Testis (tissue), 5 donors: ENCODE measurements around the gene PINK1. TPM values are rescaled to one million over a fixed set of nuclear protein-coding genes. Genes with fewer than 3 reads are reported as not detected.

ENCODE experiments used
- DNase-seq: peaks from one replicate; pipeline ENCODE4 v3.0.0-alpha.2; 2019
- H3K27ac ChIP-seq, 2 donors: fragments of 200-600 bp; sonication (generic); one replicate each; pipeline ENCODE4 v1.5.1; 2019
- H3K27me3 ChIP-seq: fragments of 200-600 bp; sonication (generic); one replicate; pipeline ENCODE4 v1.5.1; 2019
- H3K36me3 ChIP-seq: fragments of 200-600 bp; sonication (generic); one replicate; pipeline ENCODE4 v1.5.1; 2017; ENCODE audit warnings: low read depth; ENCODE audit errors: missing control alignments
- H3K4me1 ChIP-seq: fragments of 200-600 bp; sonication (generic); one replicate; pipeline ENCODE4 v1.5.1; 2019
- H3K4me3 ChIP-seq, 2 donors: fragments of 200-600 bp; sonication (generic); one replicate each; pipeline ENCODE4 v1.5.1; 2017 to 2019
- H3K9me3 ChIP-seq: fragments of 200-600 bp; sonication (generic); one replicate; pipeline ENCODE4 v1.5.1; 2017
- CTCF ChIP-seq, 3 experiments: fragments of 450-650 bp in 2 of 3; fragments of 200-600 bp in 1 of 3; sonication (generic) in 1 of 3; IDR thresholded peaks; one replicate each; pipeline ENCODE4 v1.5.1; 2016 to 2019; ENCODE audit warnings: antibody characterized with exemption in 3 of 3, mild to moderate bottlenecking in 2 of 3, moderate library complexity in 1 of 3
- POLR2A ChIP-seq: fragments of 450-650 bp; IDR thresholded peaks from one replicate; pipeline ENCODE4 v1.6.1; 2017; ENCODE audit warnings: antibody characterized with exemption, mild to moderate bottlenecking, moderate library complexity
- WGBS, 2 donors: methylation state at CpG; one replicate each; pipeline ENCODE4 v1.1.5; 2018; 5-methylcytosine and 5-hydroxymethylcytosine counted together
- intact Hi-C: fragments of 100-400 bp; cut with DNase I; formaldehyde crosslinking; loops from one replicate; pipeline ENCODE4 v1.15.1; 2023; ENCODE audit warnings: low total_unique reads
- long read RNA-seq, 2 donors: transcript quantifications; one replicate each; lab custom pipeline, GENCODE V29; 2026
- polyA plus RNA-seq: library from polyadenylated mRNA; stranded (reverse); fragments of 350-450 nt; fragmentation: Illumina TruSeq; extraction: RNeasy Lipid Tissue Mini Kit (QIAGEN cat#74804); gene quantifications from one replicate; pipeline ENCODE4 v1.2.3, GENCODE V29; 2014; ENCODE audit warnings: low read depth, low replicate concordance; ENCODE audit not compliant: insufficient read depth
- total RNA-seq, 2 donors: library from RNA; depleted of rRNA; stranded (reverse); fragments of >200 nt; gene quantifications; one replicate each; pipeline ENCODE4 v1.2.3, GENCODE V29; 2016

PINK1 gene
- total RNA-seq = 100 to 1,000 TPM; 157 to 168 TPM
- 340 TPM for polyA plus RNA-seq
- long read RNA-seq, donor 1, transcript PINK1-201 (8 exons, 2,660 nt) = major isoform, 32 of 410 reads
- long read RNA-seq, donor 1, partial matches to known transcripts = 375 of 410 reads
- long read RNA-seq, donor 1, other reads (novel, unspliced or antisense) = 0 of 410 reads
- long read RNA-seq, donor 2, transcript PINK1-201 (8 exons, 2,660 nt) = major isoform, 21 of 46 reads
- long read RNA-seq, donor 2, partial matches to known transcripts = 24 of 46 reads
- long read RNA-seq, donor 2, other reads (novel, unspliced or antisense) = 0 of 46 reads

DNA sequence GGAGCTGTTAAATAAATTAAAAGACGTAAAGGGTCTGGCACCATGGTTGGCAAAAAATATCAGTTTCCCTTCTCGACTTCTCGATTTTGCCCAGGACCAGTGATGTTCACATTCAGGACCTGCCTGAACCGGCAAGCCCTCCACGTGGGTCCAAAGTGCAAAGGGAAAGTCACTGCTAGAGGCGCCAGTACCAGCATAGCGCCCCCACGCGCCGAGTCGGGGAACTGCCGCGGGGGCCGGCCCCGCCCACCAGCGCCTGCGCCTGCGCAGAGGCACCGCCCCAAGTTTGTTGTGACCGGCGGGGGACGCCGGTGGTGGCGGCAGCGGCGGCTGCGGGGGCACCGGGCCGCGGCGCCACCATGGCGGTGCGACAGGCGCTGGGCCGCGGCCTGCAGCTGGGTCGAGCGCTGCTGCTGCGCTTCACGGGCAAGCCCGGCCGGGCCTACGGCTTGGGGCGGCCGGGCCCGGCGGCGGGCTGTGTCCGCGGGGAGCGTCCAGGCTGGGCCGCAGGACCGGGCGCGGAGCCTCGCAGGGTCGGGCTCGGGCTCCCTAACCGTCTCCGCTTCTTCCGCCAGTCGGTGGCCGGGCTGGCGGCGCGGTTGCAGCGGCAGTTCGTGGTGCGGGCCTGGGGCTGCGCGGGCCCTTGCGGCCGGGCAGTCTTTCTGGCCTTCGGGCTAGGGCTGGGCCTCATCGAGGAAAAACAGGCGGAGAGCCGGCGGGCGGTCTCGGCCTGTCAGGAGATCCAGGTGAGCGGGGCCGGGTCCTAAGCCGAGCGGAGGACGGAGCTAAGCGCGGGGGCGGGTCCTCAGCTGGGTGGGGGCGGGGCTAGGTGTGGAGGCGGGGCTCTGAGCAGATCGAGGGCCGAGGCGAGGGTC is at the start of gene PINK1:
PINK1 (plus strand) TSS at position 269 of the 875 bp plus-strand sequence; CDS start at position 360, 91 bp downstream.
- WGBS, 2 donors = 1 to 2% methylated on average over 44 to 56 of the region's 93 CpGs
- Histone ChIP-seq H3K27ac (peak within 1 kb of the TSS; percentile 92), H3K27me3 (no peaks in the 10 kb centered on the region), H3K36me3 (no peaks in the 10 kb centered on the region), H3K4me3 (peak within 1 kb of the TSS; percentile 92 to 100), H3K4me1 (peaks cover 17% of the 10 kb centered on the region), H3K9me3 (no peaks in the 10 kb centered on the region)
- peak; percentile 98 to 99 (median 99) for TF ChIP-seq CTCF (IDR thresholded peaks at IDR 0.05)
- peak; percentile 53 for TF ChIP-seq POLR2A
- intact Hi-C loops = no loop called here
- DNase-seq = peak; percentile 87

DNA sequence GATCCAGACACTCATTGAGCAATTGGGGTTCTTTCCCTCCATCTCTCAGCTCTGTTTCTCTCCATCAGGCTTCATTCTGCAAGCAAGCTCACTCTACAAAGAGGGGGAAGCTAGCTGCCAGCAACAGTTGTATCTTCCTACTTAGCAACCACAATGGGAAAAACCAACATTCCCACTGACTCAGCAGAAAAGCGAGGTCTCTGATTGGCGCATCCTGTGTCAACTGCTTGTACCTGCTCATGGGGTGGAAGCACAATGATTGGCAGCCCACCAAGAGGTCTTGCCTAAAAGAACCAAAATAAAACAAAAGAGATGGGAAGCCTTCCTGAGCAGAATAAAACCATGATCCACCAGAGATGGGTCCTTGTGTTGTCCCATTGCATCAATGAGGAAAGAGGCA is 48.4 kb upstream of the PINK1 start:
- Histone ChIP-seq H3K4me3 (no peak overlapping the region), H3K4me1 (peaks cover 3% of the 10 kb centered on the region), H3K27ac (no peak overlapping the region), H3K9me3 (no peaks in the 10 kb centered on the region), H3K27me3 (no peaks in the 10 kb centered on the region), H3K36me3 (no peaks in the 10 kb centered on the region)
- TF ChIP-seq CTCF (IDR thresholded peaks at IDR 0.05) (no peak), POLR2A (no peak)
- intact Hi-C loops = no loop called here
- 74 to 86% methylated on average over 2 of the region's 2 CpGs for WGBS, 2 donors
- DNase-seq = no peak

GRCh38 chr1:20586953-20587660 is 46.2 kb upstream of the PINK1 start:
- no peak overlapping the region for H3K27ac ChIP-seq
- WGBS, 2 donors = 76 to 87% methylated on average over 6 to 8 of the region's 10 CpGs
- no peaks in the 10 kb centered on the region for H3K27me3 ChIP-seq
- DNase-seq = no peak
- intact Hi-C loops = no loop called here
- peaks cover 4% of the 10 kb centered on the region for H3K4me1 ChIP-seq
- no peaks in the 10 kb centered on the region for H3K9me3 ChIP-seq
- no peaks in the 10 kb centered on the region for H3K36me3 ChIP-seq
- H3K4me3 ChIP-seq = no peak overlapping the region
- no peak for TF ChIP-seq CTCF (IDR thresholded peaks at IDR 0.05)
- TF ChIP-seq POLR2A = no peak

DNA sequence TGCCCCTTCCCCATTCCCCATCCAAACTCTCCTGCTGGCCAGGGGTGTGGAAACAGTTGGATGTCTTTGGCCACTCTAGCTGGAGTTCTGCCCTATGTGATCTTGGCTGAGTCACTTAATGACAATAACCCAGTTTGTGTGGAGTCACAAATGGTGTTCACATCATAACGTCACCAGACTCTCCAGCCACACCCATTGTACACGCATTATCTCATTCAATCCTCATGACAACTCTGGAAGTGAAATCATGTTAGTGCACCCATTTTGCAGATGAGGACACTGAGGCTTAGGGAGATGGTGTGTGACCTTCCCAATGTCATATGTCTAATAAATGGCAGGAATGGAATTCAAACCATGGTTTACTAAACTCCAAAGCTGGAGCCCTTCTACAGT is 45.6 kb upstream of the PINK1 start:
- WGBS, 2 donors = 57 to 75% methylated on average over 2 of the region's 2 CpGs
- H3K4me3 ChIP-seq = no peak overlapping the region
- no peak for DNase-seq
- intact Hi-C loops = no loop called here
- no peaks in the 10 kb centered on the region for H3K27me3 ChIP-seq
- no peaks in the 10 kb centered on the region for H3K9me3 ChIP-seq
- no peaks in the 10 kb centered on the region for H3K36me3 ChIP-seq
- no peak overlapping the region for H3K27ac ChIP-seq
- TF ChIP-seq POLR2A (no peak), CTCF (IDR thresholded peaks at IDR 0.05) (no peak)
- peaks cover 4% of the 10 kb centered on the region for H3K4me1 ChIP-seq
